Mucosa of descending colon (tissue), 3 donors: ENCODE results near the gene MTCL3.

Source experiments
- ATAC-seq: fragments of 200-7000 bp; cut with Tn5 transposase; one replicate; pipeline ENCODE4 v1.9.1; 2020; ENCODE audit warnings: mild to moderate bottlenecking, moderate library complexity
- DNase-seq, 3 donors: peaks; one replicate each; pipeline ENCODE4 v3.0.0-alpha.2; 2020
- H3K36me3 ChIP-seq: fragments of 200-600 bp; one replicate; pipeline ENCODE4 v1.8.0; 2021; ENCODE audit warnings: low read depth, mild to moderate bottlenecking
- H3K4me1 ChIP-seq: fragments of 200-600 bp; one replicate; pipeline ENCODE4 v1.8.0; 2021; ENCODE audit warnings: low read depth, mild to moderate bottlenecking
- H3K4me3 ChIP-seq: fragments of 200-600 bp; one replicate; pipeline ENCODE4 v1.8.0; 2021; ENCODE audit warnings: mild to moderate bottlenecking
- H3K9me3 ChIP-seq: fragments of 200-600 bp; one replicate; pipeline ENCODE4 v1.8.0; 2021; ENCODE audit warnings: mild to moderate bottlenecking
- intact Hi-C, 2 donors: fragments of 100-400 bp; cut with DNase I in 1 of 2; cut with micrococcal nuclease in 1 of 2; formaldehyde crosslinking; loops; one replicate each; pipeline versions ENCODE4 v1.11.0 to v1.11.1; 2022; cut with DNase I, micrococcal nuclease
- TF ChIP-seq, protein P1 (sequence below): fragments of 200-600 bp; IDR thresholded peaks from one replicate; pipeline ENCODE4 v1.8.0; 2022; ENCODE audit warnings: antibody characterized with exemption, mild to moderate bottlenecking
- donor health status: DM: no; HTN: no; CAD: no; lungs with moderate emphysema.
- donor health status: DM: no; HTN: no; CAD: no.
- donor health status: DM: no; HTN: yes; CAD: no.

The MTCL3 gene

DNA sequence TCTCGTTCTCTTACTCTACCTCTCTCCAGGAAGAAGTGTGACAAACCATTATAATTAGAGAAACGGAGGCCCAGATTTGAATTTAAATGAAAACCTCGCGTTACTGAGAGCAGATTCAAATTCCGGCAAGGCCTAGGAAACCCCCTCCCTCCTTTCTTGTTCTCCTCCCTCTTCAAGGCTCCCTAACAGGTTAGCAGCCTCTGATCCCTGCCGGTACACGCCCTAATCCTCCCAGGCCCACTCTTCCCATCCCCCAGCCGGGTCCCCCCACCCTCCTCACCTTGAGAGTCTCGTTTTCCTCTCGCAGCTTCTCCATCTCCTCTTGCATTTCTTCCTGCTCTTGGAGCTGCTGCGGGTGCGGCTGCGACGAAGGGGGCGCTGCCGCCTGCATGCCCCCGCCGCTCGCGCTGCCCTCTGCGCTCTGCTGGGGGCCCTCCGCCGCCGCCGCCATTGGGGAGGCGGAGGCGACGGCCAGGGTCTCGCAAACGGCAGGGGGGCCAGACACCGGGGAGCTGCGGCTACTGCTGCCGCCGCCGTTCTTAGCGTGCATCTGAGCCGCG lies 3.8 kb downstream of the MTCL3 start:
- peak overlapping the region; percentile 17 for H3K4me3 ChIP-seq
- peak in 1 of 3 donors; percentile 23 for DNase-seq
- no peaks in the 10 kb centered on the region for H3K9me3 ChIP-seq
- TF ChIP-seq, protein P1, sequence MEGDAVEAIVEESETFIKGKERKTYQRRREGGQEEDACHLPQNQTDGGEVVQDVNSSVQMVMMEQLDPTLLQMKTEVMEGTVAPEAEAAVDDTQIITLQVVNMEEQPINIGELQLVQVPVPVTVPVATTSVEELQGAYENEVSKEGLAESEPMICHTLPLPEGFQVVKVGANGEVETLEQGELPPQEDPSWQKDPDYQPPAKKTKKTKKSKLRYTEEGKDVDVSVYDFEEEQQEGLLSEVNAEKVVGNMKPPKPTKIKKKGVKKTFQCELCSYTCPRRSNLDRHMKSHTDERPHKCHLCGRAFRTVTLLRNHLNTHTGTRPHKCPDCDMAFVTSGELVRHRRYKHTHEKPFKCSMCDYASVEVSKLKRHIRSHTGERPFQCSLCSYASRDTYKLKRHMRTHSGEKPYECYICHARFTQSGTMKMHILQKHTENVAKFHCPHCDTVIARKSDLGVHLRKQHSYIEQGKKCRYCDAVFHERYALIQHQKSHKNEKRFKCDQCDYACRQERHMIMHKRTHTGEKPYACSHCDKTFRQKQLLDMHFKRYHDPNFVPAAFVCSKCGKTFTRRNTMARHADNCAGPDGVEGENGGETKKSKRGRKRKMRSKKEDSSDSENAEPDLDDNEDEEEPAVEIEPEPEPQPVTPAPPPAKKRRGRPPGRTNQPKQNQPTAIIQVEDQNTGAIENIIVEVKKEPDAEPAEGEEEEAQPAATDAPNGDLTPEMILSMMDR, result no peak
- intact Hi-C loops, result no loop called here
- peak; percentile 31 for ATAC-seq
- no peaks in the 10 kb centered on the region for H3K36me3 ChIP-seq
- peaks cover 21% of the 10 kb centered on the region for H3K4me1 ChIP-seq

DNA sequence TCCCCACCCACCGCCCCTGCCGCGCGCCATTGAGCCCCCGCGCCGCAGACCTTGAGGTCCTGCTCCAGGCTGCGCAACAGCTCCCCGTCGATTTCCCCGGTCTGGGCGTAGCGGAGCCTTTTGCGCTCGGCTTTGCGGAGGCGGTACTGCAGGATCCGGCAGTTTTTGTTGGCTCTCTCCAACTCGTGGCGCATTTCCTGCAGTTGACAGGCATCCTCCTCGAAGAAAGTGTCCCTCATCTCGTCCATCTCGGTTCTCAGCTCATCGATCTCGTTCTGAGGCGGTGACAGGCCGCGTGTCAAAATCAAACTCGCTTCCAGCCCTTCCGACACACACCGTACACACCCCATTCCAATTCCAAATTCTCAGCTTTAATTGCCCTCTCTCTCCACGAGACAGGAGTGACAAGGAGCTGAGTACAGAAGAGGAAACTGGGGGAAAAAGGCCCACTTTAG lies 4.3 kb downstream of the MTCL3 start:
- intact Hi-C loops, result no loop called here
- Histone ChIP-seq H3K4me3 (no peak overlapping the region), H3K36me3 (no peaks in the 10 kb centered on the region), H3K4me1 (peaks cover 21% of the 10 kb centered on the region), H3K9me3 (no peaks in the 10 kb centered on the region)
- DNase-seq, result peak; percentile 9 to 54 (median 28)
- TF ChIP-seq, protein P1, result no peak
- ATAC-seq, result peak; percentile 40

DNA sequence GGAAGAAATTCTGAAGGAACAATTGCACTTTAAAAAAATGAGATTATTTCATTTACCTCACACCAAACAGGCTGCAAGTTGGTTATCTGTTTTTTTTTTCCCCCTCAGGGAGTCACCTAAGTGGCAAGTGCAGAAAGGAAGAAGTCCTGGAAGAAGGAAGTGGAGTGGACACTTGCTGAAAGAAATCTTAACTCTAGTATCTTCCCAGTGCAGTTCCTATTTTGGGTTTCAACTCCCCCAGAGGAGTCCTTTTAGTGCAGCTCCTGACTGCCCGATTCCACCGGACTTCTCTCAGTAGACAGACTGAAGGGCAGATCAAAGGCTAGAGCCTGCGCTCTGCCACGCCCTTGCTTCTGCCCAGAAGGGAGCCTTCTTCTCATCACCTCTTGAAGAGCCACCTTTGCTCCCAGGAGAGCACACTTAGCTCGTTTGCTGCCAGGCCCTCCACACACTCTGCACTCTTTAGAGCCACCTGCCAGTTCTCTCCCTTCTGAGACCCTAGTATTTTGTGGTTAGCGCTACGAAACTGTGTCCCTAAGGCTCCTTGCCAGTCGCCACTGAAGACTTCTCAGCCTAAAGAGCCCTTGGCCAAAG lies 4.9 kb downstream of the MTCL3 start:
- peaks cover 19% of the 10 kb centered on the region for H3K4me1 ChIP-seq
- no peak for ATAC-seq
- H3K9me3 ChIP-seq, result no peaks in the 10 kb centered on the region
- intact Hi-C loops, result no loop called here
- H3K36me3 ChIP-seq, result no peaks in the 10 kb centered on the region
- H3K4me3 ChIP-seq, result no peak overlapping the region
- peak in 1 of 3 donors; percentile 23 for DNase-seq
- TF ChIP-seq, protein P1, result no peak

DNA sequence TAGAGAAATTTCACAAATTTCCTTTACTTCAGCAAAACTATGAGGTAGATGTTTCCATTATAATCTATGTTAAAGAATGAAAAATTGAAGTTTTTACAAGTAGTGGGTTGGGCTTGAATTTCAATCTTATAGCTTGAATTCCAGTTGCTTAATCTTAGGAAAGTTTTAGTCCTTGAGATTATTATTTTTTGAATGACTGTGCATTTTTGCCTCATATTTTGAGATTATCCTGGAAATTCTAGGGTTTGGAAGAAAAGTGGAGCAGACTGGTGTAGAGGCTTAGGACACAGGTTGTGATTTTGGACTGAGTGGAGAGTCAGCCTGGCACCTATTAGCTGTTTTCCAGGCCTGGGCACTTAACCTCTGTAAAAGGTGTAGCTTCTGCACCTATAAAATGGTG lies 5.7 kb downstream of the MTCL3 start:
- TF ChIP-seq, protein P1, result no peak
- H3K36me3 ChIP-seq, result no peaks in the 10 kb centered on the region
- ATAC-seq (no peak), DNase-seq (no peak)
- intact Hi-C loops, result no loop called here
- peaks cover 15% of the 10 kb centered on the region for H3K4me1 ChIP-seq
- no peaks in the 10 kb centered on the region for H3K9me3 ChIP-seq
- no peak overlapping the region for H3K4me3 ChIP-seq

DNA sequence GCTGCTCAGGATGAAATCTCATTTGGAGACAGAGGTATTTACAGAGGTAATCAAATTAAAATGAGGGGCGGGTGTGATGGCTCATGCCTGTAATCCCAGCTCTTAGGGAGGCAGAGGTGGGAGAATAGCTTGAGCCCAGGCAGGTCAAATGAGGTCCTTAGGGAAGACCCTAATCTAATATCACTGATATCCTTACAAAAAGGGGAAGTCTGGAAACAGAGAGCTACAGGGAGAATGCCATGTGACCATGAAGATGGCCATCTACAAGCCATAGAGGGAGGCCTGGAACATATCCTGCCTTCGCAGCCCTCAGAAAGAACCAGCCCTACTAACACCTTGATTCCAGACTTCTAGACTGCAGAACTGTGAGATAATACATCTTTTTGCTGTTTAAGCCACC lies 8.3 kb downstream of the MTCL3 start:
- H3K4me1 ChIP-seq, result peaks cover 12% of the 10 kb centered on the region
- H3K36me3 ChIP-seq, result no peaks in the 10 kb centered on the region
- H3K4me3 ChIP-seq, result no peak overlapping the region
- DNase-seq, result no peak
- no peaks in the 10 kb centered on the region for H3K9me3 ChIP-seq
- no peak for ATAC-seq
- intact Hi-C loops, result no loop called here
- TF ChIP-seq, protein P1, result no peak
